HG02798 (cell line): ENCODE results near the gene HIGD1C.
"Not testable (repeated sequence)": the region's sequence is repeated elsewhere in the genome, so short reads cannot be mapped to it uniquely, and the experiment has no call there.

Experiments used
- ATAC-seq: cut with Tn5 transposase; IDR thresholded peaks from one replicate; pipeline ENCODE4 v1.9.1; 2021; ENCODE audit warnings: mild to moderate bottlenecking; ENCODE audit not compliant: unreplicated experiment, poor library complexity

The HIGD1C gene

DNA sequence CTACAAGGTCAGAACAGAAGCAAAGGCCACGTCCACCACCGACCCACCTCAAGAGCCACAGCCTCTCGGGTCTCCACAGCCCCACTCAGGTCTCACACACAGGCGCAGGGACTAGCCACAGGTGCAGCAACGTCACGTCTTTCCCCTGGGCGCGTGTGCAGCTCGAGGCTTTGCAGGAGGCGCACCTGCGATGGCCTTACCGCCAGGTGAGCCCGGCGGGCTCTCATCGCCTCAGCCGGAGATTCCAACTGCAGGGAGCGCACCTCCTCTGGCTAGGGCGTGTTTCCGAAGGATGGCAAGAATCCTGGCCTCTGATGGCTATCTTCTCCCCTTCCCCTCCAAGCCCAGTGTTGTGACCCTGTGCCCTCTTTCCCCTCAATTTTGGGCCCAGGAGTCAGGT lies at the start of gene HIGD1C:
TSS of gene HIGD1C (plus strand) at position 35 of the 400 bp plus-strand sequence. CDS start 1,455 bp downstream, outside the sequence.
- no peak for ATAC-seq

DNA sequence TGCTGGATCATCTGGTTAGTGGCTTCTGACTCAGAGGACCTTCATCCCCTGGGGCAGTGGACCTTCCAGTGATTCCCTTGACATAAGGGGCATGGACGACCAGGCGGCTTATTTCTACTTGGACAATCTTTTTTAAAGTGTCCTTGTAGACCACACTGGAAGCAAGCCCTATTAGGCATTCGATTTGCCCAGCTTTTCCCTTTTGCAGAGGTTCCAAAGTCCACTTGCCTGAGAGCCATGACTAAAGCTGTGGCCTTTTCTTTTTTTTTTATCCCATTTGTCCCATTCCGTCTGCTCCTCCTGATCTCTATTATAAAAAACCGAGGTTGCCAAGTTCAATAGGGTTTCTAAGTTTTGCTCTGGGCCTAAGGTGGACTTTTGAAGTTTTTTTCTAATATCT lies 43.9 kb upstream of the HIGD1C start:
- ATAC-seq, result not testable (repeated sequence)

DNA sequence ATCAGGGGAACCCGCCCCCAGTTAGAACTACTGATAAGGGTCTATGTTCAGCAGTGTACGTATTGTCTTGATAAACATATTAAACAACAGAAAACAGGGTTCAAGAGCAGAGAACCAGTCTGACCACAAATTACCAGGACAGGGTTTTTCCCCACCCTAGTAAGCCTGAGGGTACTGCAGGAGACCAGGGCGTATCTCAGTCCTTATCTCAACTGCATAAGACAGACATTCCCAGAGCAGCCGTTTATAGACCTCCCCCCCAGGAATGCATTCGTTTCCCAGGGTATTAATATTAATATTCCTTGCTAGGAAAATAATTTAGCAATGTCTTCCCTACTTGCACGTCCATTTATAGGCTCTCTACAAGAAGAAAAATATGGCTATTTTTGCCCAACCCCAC lies 40.0 kb upstream of the HIGD1C start:
- ATAC-seq, result not testable (repeated sequence)

DNA sequence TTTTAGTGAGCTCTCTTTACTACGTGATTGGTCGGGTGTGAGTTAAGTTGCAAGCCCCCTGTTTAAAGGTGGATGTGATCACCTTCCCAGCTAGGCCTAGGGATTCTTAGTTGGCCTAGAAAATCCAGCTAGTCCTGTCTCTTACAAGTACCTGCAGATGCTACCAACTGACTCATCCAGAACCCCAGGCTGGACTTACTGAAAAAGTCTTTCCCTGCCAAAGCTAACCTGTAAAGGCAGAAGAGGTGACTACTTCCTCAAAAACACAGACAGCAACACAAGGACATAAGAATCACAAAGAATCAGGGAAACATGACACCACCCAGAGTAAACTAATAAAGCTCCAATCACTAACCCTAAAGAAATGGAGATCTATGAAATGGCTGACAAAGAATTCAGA lies 39.1 kb upstream of the HIGD1C start:
- ATAC-seq, result no peak

DNA sequence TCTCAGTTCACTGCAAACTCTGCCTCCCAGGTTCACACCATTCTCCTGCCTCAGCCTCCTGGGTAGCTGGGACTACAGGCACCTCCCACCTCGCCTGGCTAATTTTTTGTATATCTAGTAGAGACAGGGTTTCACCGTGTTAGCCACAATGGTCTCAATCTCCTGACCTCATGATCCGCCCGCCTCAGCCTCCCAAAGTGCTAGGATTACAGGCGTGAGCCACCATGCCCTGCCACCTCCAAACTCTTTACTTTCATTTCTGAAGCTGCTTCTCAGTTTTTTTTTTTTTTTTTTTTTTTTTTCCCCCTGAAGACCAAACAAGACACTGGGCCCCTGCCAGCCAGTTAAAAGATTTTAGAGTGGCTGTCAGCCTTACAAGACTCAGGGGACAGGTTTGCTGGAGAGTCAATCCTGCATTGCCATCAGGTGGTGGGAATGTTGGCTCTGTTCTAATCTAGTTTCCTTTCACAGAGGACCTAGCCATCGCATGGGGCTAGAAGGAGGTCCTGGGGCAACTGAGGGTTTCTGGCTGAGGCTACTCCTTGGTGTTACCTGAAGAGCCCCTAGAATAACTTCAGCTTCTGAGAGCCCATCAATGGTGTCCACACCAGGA lies 37.4 kb upstream of the HIGD1C start:
- ATAC-seq, result no peak

DNA sequence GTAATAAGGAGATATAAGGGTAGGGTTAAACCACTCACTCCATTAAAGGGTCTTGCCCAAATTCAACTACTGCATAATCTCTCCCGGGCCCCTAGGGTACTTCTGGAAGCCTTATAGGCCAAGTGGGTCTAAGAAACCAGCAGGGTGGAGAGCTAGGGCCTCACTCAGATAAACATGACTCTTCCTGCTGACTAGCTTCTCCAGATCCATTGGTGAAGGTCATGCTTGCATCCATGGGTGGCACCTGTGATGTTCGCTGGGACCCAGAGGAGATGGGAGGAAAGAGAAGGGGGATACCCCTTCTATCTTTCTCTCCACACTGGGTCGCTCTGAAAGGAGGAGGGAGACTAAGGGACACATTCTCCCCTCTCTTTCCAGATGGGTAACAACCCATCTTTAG lies 36.1 kb upstream of the HIGD1C start:
- no peak for ATAC-seq

DNA sequence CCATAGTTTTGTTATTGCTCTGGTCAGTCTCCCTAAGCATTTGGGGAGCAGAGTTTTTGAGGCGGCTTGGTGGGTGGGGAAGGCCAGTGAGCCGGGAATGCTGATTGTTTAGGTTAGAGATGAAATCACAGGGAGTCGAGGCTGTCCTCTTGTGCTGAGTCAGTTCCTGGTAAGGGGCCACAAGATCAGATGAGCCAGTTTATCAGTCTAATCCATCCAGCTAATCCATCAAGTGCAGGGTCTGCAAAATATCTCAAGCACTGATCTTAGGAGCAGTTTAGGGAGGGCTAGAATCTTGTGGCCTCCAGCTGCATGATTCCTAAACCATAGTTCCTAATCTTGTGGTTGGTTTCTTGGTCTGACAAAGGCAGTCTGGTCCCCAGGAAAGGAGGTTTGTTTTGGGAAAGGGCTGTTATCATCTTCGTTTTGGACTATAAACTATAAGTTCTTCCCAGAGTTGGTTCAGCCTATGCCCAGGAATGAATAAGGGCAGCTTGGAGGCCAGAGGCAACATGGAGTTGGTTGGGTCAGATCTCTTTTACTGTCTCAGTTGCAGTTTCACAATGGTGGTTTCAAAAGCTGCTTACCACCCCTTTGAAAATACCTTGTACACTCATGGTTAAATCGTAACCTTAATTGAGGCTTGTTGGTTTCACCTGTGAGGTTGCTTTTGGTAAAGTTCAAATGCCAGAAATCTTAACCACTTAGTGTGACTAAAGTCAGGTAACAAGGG lies 33.6 kb upstream of the HIGD1C start:
- ATAC-seq, result no peak

DNA sequence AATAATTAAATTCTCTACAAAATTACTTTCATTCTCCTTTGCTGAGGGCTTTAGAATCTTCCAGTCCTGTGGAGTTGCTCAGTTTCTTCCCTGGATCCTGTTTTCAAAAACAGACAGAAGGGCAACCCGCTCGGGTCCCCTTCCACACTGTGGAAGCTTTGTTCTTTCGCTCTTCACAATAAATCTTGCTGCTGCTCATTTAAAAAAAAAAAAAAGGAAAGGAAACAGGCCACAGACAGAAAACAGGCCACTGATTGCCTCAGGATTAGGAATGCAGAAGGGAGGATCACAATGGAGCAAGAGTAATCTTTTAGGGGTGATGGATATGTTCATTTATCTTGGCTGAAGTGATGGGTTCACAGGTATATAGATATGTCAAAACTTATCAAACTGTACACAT lies 29.5 kb upstream of the HIGD1C start:
- ATAC-seq, result no peak

DNA sequence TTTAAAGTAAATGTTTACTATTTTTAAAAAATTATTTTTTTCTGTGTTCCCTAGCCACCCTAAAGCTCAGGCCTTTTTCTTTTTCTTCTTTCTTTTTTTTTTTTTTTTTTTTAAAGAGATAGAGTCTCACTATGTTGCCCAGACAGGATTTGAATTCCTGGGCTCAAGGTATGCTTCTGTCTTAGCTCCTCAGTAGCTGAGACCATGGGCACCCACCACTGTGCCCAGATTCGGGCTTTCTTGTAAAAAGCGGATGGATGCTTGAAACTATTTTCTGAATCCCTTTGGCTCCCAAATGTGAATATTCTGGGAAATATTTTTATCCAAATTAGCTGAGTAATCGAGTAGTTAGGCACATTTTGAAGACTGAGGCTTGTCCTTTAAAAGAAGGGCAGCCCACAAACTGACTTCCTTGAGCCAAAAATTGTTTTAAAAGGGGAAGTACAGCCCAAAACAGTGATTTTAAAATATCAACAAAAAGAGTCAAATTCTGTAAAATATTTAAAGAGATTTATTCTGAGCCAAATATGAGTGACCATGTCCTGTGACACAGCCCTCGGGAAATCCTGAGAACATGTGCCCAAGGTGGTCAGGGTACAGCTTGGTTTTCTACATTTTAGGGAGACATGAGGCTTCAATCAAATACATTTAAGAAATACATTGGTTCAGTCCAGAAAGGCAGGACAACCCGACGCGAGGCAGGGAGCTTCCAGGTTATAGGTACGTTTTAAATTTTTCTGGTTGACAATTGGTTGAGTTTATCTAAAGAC lies 28.8 kb upstream of the HIGD1C start:
- no peak for ATAC-seq

DNA sequence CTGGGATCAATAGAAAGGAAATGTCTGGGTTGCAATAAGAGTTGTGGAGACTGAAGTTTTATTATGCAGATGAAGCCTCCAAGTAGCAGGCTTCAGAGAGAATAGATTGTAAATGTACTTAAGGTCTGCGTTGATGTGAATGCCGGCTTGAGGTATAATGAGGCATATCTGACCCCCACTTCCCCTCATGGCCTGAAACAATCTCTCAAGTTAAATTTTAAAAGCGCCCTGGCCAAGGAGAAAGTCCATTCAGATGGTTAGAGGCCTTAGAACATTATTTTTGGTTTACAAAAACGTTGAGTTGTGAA lies 28.3 kb upstream of the HIGD1C start:
- ATAC-seq, result no peak

DNA sequence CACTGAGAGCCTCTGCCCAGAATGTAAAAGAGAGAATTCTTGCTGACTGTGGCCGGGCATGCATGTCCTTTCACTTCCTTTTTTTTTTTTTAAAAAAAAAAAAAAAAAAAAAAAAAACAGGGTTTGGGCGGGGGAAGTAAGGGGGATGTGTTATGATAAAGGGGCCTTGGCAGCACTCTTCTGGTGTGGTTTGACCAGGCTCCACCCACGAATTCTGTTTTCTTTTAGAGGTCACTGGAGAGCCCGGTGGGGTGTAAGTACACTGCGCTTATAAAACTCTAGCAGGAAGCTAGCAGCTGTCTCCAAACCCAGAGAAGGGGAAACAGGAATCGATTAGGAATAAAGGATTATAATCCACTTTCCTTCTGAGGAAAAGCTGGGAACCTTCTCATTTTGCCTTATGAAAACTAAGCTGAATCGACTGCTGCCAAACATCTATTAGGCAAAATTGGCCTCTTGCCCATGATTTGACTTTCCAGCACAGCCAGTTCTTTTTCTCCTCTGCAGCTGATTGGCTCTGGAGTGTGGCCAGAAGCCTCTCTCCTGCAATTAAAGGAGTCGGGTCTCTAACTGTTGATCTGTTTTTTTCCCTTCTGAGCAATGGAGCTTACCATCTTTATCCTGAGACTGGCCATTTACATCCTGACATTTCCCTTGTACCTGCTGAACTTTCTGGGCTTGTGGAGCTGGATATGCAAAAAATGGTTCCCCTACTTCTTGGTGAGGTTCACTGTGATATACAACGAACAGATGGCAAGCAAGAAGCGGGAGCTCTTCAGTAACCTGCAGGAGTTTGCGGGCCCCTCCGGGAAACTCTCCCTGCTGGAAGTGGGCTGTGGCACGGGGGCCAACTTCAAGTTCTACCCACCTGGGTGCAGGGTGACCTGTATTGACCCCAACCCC lies 27.7 kb upstream of the HIGD1C start:
- ATAC-seq, result peak; percentile 91

DNA sequence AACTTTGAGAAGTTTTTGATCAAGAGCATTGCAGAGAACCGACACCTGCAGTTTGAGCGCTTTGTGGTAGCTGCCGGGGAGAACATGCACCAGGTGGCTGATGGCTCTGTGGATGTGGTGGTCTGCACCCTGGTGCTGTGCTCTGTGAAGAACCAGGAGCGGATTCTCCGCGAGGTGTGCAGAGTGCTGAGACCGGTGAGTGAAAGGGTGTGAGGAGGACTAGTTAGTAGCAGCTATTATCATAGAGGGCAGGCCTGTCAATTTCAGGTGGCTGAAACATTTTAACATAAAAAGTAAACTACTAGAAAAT lies 27.0 kb upstream of the HIGD1C start:
- ATAC-seq, result no peak

DNA sequence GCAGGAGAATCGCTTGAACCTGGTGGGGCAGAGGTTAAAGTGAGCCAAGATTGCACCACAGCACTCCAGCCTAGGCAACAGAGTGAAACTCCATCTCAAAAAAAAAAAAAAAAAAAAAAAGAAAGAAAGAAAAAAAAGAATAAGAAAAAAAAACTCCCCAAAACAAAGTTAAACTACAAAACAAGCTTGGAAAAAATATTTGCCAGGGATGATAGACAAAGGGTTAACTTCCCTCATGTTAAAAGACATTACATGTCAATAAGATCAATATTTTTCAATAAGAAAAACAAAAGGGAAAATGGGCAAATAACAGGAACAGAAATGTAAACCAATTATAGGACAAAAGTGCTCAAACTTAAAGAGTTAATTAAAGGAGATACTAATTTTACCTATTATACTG lies 26.4 kb upstream of the HIGD1C start:
- no peak for ATAC-seq

DNA sequence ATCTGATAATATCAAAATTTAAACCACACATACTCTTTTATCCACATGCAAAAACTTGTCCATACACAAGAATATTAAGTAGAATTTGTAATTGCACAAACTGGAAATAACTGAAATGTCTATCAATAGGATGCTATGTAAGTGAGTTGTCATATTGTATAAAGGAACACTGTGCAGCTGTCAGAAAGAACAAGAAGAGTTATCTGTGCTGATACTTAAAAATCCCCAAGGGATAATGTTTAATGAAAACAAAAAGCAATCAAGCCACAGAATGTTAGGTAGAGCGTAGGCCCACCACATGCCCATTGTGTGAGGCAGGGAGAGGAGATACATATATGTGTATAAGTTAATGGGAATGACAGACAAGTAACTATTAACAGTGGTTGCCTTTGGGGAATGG lies 25.9 kb upstream of the HIGD1C start:
- ATAC-seq, result no peak

DNA sequence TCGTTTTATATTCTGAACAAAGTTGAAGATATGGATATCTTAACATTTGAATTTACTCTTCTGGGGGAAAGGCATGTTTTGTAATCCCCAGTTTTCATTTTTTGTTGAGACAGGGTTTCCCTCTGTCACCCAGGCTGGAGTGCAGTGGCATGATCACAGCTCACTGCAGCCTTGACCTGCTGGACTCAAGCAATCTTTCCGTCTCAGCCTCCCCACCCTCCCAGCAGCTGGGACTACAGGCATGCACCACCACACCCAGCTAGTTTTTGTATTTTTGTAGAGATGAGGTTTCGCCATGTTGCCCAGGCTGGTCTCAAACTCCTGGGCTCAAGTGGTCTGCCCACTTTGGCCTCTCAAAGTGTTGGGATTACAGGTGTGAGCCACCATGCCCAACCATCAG lies 25.4 kb upstream of the HIGD1C start:
- ATAC-seq, result not testable (repeated sequence)

DNA sequence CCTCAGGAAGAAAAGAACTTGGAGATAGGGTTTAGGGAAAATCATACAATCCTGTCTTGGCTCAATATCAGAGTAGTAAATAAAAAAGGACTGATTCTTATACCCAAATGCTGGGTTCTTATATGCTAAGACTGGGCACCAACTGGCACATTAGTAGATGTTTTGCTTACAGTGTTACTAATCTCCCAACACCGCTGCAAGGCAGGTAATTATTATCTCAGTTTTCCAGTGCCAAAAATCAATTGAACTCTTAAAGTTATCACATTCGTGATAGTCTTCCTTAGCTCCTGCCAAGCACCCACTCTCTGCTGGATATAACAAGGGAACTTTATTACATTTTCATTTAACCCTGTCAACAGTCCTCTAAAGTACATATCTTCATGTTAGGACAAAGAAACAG lies 25.0 kb upstream of the HIGD1C start:
- no peak for ATAC-seq

DNA sequence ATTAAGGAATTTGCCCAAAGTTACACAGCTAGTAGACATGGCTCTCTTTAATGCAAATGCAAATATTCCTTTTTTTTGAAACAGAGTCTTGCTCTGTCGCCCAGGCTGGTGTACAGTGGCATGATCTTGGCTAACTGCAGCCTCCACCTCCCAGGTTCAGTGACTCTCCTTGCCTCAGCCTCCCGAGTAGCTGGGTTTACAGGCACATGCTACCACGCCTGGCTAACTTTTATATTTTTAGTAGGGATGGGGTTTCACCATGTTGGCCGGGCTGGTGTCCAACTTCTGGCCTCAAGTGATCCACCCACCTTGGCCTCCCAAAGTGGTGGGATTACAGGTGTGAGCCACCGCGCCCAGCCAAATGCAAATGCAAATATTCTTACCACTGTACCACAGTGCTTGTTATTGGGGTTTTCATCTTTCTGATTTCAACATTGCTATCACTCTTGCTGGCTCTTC lies 24.5 kb upstream of the HIGD1C start:
- no peak for ATAC-seq

DNA sequence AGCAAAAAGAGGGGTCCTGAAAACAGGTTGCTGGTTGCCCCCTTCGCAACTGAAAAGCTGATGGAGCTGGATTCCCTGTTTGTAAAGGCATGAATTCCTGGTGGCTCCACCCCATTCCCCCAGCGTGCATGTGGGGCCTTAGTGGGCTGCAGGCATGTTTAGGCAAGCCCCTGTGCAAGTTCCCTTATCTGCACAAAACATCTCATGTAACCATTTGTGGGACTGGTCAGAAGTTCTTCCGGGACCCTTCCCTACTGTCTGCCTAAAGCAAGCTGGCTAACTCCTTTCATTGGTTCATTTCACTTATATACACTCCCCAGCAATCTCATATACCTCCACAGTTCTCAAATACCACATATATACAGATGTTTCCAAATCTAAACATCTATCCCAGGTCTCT lies 24.0 kb upstream of the HIGD1C start:
- ATAC-seq, result no peak

DNA sequence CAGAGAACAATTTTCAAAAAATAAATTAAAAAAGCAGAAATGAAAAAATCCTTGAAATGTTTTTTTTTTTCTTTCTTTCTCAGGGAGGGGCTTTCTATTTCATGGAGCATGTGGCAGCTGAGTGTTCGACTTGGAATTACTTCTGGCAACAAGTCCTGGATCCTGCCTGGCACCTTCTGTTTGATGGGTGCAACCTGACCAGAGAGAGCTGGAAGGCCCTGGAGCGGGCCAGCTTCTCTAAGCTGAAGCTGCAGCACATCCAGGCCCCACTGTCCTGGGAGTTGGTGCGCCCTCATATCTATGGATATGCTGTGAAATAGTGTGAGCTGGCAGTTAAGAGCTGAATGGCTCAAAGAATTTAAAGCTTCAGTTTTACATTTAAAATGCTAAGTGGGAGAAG lies 22.5 kb upstream of the HIGD1C start:
- no peak for ATAC-seq

DNA sequence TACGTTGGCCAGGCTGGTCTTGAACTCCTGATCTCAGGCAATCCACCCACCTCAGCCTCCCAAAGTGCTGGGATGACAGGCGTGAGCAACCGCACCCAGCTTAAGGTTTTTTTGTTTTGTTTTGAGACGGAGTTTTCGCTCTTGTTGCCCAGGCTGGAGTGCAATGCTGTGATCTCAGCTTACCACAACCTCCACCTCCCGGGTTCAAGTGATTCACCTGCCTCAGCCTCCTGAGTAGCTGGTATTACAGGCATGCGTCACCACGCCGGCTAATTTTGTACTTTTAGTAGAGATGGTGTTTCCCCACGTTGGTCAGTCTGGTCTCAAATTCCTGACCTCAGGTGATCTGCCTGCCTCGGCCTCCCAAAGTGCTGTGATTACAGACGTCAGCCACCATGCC lies 21.9 kb upstream of the HIGD1C start:
- not testable (repeated sequence) for ATAC-seq

DNA sequence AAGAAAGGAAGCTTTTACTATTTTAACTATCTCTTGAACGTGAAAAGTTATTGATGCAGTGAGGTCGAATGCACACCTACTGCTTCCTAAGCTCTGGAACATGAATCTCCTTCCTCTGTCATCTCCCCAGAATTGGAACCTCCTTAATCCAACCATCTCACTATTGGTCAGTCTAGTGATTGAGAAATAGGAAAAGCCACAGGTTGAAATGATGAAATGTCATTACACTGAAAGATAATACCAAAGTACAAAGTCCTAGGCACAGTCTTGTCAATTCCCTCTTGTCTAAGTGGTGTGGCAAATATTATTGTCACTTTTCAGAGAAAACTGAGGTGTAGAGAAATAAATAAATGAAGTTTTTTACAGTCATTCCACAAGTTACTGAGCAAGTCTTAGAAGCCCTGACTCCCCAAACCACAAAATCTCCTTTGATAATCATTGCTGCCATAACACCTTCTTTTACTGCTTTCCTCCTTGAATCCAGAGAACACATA lies 19.5 kb upstream of the HIGD1C start:
- ATAC-seq, result no peak
